Right lobe of liver (tissue), 4 donors: ENCODE data around the gene CPLX3.

Experiments
- CTCF ChIP-seq, 4 donors: fragments of 200-600 bp in 3 of 4; fragments of 450-650 bp in 1 of 4; IDR thresholded peaks; one replicate each; pipeline versions ENCODE4 v1.5.1 to v1.8.0; 2016 to 2022; ENCODE audit warnings: antibody characterized with exemption in 4 of 4, mild to moderate bottlenecking in 2 of 4
- POLR2A ChIP-seq: fragments of 450-650 bp; IDR thresholded peaks from one replicate; pipeline ENCODE4 v1.6.1; 2017; ENCODE audit warnings: antibody characterized with exemption, mild to moderate bottlenecking
- donor health status: DM: no; HTN: no; CAD: no.
- donor health status: DM: no; HTN: no; CAD: no.
- donor health status: DM: no; HTN: yes; CAD: no.

- TF ChIP-seq CTCF (IDR thresholded peaks at IDR 0.05) (no peak), POLR2A (no peak)
These were observed 3.6 kb downstream of the CPLX3 start for GRCh38 chr15:74829991-74830390.
